ENCODE data around the gene EXOC7.

EXOC7 gene

DNA sequence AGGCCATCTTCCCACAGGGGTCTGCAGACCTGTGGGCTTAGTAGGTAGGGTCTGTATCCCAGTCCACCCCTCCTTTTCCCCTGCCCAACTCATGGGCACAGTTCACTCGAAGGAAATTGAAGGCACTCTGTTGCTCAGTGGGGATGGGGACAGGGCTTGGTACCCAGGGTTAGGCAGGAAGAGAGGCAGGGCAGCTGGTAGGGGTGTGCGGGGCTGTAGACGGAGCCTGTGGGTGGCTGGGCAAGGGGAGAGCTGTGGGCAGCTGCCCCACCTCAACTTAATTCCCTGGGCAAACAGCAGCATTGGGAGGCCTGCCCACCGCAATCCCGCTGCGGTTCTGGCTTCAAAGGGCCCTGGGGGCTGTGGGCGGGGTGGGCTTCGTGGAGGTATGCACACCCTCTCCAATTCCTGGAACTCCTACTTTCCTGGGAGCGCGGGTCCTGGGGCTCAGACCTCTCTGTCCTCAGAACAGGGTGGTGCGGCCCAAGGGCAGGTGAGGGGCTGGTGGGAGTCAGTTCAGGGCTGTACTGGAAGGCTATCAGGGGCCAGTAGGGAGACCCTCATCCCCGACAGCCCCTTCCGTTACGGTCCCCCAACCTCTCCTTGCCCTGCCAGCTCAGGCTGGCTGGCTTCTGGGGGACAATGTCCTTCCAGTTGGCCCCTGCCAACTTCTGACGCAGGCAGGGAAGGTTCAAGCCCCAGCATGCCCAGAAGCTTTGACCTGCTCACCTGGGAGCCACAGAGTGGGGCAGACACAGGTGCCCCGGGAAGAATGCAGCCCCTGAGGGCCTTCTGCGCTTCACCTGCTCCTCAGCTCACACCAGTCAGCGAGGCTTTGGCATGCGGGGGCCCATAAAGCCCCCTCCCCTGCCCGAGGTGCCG, 28.3 kb upstream of the EXOC7 start:
- TF ChIP-seq, protein P1, sequence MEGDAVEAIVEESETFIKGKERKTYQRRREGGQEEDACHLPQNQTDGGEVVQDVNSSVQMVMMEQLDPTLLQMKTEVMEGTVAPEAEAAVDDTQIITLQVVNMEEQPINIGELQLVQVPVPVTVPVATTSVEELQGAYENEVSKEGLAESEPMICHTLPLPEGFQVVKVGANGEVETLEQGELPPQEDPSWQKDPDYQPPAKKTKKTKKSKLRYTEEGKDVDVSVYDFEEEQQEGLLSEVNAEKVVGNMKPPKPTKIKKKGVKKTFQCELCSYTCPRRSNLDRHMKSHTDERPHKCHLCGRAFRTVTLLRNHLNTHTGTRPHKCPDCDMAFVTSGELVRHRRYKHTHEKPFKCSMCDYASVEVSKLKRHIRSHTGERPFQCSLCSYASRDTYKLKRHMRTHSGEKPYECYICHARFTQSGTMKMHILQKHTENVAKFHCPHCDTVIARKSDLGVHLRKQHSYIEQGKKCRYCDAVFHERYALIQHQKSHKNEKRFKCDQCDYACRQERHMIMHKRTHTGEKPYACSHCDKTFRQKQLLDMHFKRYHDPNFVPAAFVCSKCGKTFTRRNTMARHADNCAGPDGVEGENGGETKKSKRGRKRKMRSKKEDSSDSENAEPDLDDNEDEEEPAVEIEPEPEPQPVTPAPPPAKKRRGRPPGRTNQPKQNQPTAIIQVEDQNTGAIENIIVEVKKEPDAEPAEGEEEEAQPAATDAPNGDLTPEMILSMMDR (conservative IDR thresholded peaks at IDR 0.05; ENCODE audit: low read depth, low read length): no peak
- no peak for DNase-seq (ENCODE audit: low read depth)
- H3K4me3 ChIP-seq (ENCODE audit: low read length): no peak overlapping the region

DNA sequence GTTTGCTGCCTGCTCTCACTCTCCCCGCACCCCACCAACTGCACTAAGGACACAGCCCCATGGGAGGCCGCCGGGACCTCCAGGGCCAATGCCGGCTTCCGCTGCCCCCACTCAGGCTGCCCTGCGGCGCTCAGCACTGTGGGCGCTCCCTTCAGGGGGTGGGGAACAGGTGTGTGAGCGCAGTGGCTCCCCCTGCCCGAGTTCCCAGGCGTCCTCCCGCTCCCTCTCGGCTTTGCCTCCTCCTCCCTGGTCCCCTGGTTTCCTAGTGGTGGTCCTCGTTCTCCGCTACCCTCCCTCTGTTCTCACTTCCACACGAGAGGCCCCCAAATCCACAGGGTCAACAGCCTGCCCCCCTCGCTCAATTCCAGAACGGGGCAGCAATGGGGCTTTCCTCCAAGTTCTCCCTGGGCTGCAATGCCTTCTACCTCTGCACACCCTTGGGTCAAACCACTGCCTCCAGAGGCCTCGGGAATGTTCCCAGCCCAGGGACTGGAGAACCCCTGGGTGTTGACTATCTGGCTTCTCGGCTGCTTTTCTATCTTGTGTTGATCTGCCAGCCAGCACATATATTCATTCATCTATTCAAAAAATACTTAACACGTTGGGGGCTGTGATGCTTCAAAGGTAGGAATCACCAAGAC, 27.6 kb upstream of the EXOC7 start:
- DNase-seq (ENCODE audit: low read depth): no peak
- no peak overlapping the region for H3K4me3 ChIP-seq (ENCODE audit: low read length)
- TF ChIP-seq, protein P1 (conservative IDR thresholded peaks at IDR 0.05; ENCODE audit: low read depth, low read length): no peak

DNA sequence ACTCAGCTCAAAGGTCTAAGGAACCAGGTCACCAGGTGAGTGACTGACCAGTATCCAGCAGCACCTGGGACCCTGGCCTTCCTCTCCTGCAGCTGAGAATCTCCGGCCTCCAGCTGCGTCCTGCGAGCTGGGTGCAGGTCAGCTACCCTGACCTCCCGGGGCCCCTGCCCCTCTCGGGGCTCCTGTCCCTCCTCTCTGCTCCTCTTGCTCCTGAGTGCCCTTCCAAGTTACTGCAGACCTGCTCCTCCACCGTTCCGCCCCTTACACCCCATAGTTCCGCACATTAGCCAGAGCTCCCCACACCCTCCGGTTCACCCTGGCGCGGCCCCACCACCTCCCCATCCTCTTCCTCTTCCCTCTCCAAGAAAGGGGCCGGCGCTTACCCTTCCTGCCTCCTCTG, 26.9 kb upstream of the EXOC7 start:
- DNase-seq (ENCODE audit: low read depth): no peak
- no peak overlapping the region for H3K4me3 ChIP-seq (ENCODE audit: low read length)
- TF ChIP-seq, protein P1 (conservative IDR thresholded peaks at IDR 0.05; ENCODE audit: low read depth, low read length): no peak

DNA sequence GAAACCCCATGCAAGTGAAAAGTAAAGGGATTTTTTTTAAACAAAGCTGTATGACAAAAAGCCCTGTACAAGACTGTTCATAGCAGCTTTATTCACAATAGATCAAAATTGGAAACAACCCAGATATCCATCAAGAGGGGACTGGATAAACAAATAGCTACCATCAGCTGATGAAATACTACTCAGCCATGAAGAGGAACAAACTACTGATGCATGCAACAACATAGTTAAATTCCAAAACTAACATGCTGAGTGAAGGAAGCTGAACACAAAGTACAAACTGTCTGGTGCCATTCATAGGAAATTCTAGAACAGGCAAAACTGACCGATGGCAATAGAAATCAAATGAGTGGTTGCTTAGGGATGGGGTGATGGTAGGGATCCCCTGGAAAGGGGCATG, 22.3 kb upstream of the EXOC7 start:
- DNase-seq (ENCODE audit: low read depth): no peak
- no peak overlapping the region for H3K4me3 ChIP-seq (ENCODE audit: low read length)
- TF ChIP-seq, protein P1 (conservative IDR thresholded peaks at IDR 0.05; ENCODE audit: low read depth, low read length): no peak

DNA sequence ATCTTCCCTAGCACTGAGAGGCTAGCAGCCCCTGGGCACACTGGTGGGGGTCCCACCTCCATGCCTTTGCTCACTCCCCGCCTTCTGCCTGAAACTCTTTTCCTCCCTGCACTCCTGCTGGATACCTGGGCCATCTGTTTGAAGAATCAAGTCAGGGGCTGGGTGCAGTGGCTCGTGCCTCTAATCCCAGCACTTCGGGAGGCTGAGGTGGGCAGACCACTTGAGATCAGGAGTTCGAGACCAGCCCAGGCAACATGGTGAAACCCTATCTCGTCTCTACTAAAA, 21.7 kb upstream of the EXOC7 start:
- DNase-seq (ENCODE audit: low read depth): no peak
- H3K4me3 ChIP-seq (ENCODE audit: low read length): no peak overlapping the region
- TF ChIP-seq, protein P1 (conservative IDR thresholded peaks at IDR 0.05; ENCODE audit: low read depth, low read length): no peak

DNA sequence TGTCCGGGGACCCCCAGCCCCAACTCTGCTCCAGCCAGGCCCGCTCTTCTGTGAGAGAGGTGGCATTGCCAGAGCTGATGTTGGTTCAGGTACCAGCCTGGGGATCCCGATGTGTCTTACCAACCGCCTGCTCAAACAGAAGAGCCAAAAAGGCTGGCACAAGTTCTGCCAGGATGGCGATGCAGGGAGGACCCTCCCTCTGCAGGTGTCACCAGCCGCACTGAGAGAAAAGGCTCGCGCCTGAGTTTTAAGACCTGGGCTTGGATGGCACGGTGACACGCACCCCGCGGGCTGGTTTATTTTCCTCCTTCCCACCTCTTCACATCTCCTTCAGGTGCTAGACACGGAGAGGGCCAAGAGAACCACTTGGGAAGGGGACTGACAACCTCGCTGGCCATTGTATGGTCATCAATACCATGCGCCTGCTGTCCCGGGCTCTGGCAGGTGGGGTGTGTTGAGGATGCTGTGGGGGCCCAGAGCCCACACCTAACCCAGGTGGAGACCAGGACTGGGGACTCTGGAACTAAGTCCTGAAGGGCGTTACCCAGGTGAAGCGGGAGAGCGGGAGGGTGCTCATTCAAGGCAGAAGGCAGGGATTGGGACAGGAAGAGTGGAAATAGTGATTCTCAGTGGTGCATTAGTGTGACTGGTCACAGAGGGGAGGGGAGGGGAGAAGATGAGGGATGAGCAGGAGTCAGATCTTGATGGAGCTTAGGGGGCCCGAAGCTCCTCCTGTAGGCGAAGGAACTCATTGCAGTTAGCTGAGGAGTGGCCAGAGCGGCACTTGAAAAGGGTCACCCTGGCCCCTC, 21.2 kb upstream of the EXOC7 start:
- DNase-seq (ENCODE audit: low read depth): no peak
- TF ChIP-seq, protein P1 (conservative IDR thresholded peaks at IDR 0.05; ENCODE audit: low read depth, low read length): peak; percentile 40
- no peak overlapping the region for H3K4me3 ChIP-seq (ENCODE audit: low read length)
